ENCODE data around the gene WAS. TPM values are rescaled to one million over a fixed set of nuclear protein-coding genes. Genes with fewer than 3 reads are reported as not detected.

WAS gene
- polyA plus RNA-seq, 2 of the 4 experiments (the other 2 are of a cell fraction) = 0.05 to 0.44 TPM

DNA sequence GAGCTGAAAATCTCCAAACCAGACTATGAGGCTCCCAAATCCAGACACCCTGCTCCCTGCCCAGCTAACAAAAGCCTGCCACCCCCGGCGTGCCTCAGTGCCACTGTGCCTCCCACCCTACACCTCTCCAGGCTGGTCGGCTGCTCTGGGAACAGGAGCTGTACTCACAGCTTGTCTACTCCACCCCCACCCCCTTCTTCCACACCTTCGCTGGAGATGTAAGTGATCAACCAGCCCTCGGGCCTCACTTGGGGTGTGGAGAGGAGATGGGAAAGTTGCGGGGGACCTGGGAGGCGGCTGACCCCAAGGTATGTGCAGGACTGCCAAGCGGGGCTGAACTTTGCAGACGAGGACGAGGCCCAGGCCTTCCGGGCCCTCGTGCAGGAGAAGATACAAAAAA, 1.8 kb downstream of the WAS start:
- DNase-seq (ENCODE audit: low read depth in 1 of 2, low spot score in 1 of 2) (no peak), FAIRE-seq (no peak), ATAC-seq (no peak)
- H3K9me3 ChIP-seq = no peaks in the 10 kb centered on the region
- TF ChIP-seq JUN (IDR thresholded peaks at IDR 0.05) = no peak
- no peak for TF ChIP-seq FOXS1 (CRISPR knock-in tag; IDR thresholded peaks at IDR 0.05)
- no peak for TF ChIP-seq EHF (CRISPR knock-in tag; IDR thresholded peaks at IDR 0.05)
- no peak for TF ChIP-seq E2F6 (IDR thresholded peaks at IDR 0.05; ENCODE audit: borderline replicate concordance, low read depth)
- TF ChIP-seq SREBF2 (IDR thresholded peaks at IDR 0.05) = no peak
- TF ChIP-seq TP53 (CRISPR knock-in tag; IDR thresholded peaks at IDR 0.05) = no peak
- TF ChIP-seq NFE2L2 (conservative IDR thresholded peaks at IDR 0.05; ENCODE audit: low read length) = no peak
- TF ChIP-seq, protein P1, sequence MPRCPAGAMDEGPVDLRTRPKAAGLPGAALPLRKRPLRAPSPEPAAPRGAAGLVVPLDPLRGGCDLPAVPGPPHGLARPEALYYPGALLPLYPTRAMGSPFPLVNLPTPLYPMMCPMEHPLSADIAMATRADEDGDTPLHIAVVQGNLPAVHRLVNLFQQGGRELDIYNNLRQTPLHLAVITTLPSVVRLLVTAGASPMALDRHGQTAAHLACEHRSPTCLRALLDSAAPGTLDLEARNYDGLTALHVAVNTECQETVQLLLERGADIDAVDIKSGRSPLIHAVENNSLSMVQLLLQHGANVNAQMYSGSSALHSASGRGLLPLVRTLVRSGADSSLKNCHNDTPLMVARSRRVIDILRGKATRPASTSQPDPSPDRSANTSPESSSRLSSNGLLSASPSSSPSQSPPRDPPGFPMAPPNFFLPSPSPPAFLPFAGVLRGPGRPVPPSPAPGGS (IDR thresholded peaks at IDR 0.05) = no peak
- no peak overlapping the region for H3K4me2 ChIP-seq
- H3K4me3 ChIP-seq = no peak overlapping the region
- WGBS (ENCODE audit: missing lambda C conversion rate) = 51% methylated on average over 12 of the region's 12 CpGs
- ChIA-PET CTCF (no interaction called here), POLR2A (no interaction called here)
- H3K27ac ChIP-seq = no peak overlapping the region
- H3K4me1 ChIP-seq = no peaks in the 10 kb centered on the region

GRCh38 chrX:48688531-48689150, 5.0 kb downstream of the WAS start:
- no peaks in the 10 kb centered on the region for H3K9me3 ChIP-seq
- FAIRE-seq (no peak), ATAC-seq (0 out of 6 replicates have a peak, but pooled peaks of 1 of the 2 experiments have one; percentile 15), DNase-seq (ENCODE audit: low read depth in 1 of 2, low spot score in 1 of 2) (no peak)
- no peak overlapping the region for H3K4me3 ChIP-seq
- H3K27ac ChIP-seq = no peak overlapping the region
- TF ChIP-seq HDAC2 (IDR thresholded peaks at IDR 0.05) (no peak), PBX3 (IDR thresholded peaks at IDR 0.05) (no peak), RARB (CRISPR knock-in tag; IDR thresholded peaks at IDR 0.05) (no peak), JUNB (IDR thresholded peaks at IDR 0.05) (no peak), CHD2 (IDR thresholded peaks at IDR 0.05; ENCODE audit: low read length, partially characterized antibody) (no peak), NR3C1 (IDR thresholded peaks at IDR 0.05) (no peak), FOSL2 (IDR thresholded peaks at IDR 0.05) (no peak), FOSL2 (CRISPR knock-in tag; IDR thresholded peaks at IDR 0.05) (no peak), HOXB5 (CRISPR knock-in tag; IDR thresholded peaks at IDR 0.05) (no peak)
- TF ChIP-seq, protein P2, sequence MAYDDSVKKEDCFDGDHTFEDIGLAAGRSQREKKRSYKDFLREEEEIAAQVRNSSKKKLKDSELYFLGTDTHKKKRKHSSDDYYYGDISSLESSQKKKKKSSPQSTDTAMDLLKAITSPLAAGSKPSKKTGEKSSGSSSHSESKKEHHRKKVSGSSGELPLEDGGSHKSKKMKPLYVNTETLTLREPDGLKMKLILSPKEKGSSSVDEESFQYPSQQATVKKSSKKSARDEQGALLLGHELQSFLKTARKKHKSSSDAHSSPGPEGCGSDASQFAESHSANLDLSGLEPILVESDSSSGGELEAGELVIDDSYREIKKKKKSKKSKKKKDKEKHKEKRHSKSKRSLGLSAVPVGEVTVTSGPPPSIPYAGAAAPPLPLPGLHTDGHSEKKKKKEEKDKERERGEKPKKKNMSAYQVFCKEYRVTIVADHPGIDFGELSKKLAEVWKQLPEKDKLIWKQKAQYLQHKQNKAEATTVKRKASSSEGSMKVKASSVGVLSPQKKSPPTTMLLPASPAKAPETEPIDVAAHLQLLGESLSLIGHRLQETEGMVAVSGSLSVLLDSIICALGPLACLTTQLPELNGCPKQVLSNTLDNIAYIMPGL (CRISPR knock-in tag; IDR thresholded peaks at IDR 0.05; ENCODE audit: borderline replicate concordance) = no peak
- no peak overlapping the region for H3K4me2 ChIP-seq
- no peaks in the 10 kb centered on the region for H3K4me1 ChIP-seq
- ChIA-PET CTCF (no interaction called here), POLR2A (no interaction called here)
- 73% methylated on average over 4 of the region's 19 CpGs for WGBS (ENCODE audit: missing lambda C conversion rate)

GRCh38 chrX:48689208-48689920, 5.8 kb downstream of the WAS start:
- H3K4me2 ChIP-seq = no peak overlapping the region
- H3K4me1 ChIP-seq = no peaks in the 10 kb centered on the region
- ChIA-PET POLR2A (no interaction called here), CTCF (no interaction called here)
- 49% methylated on average over 10 of the region's 11 CpGs for WGBS (ENCODE audit: missing lambda C conversion rate)
- FAIRE-seq (no peak), DNase-seq (ENCODE audit: low read depth in 1 of 2, low spot score in 1 of 2) (no peak), ATAC-seq (peak; percentile 36 to 58; a peak in 1 of 6 replicates)
- no peak overlapping the region for H3K27ac ChIP-seq
- TF ChIP-seq BHLHE40 (IDR thresholded peaks at IDR 0.05; ENCODE audit: low read depth, low read length) = no peak
- no peak for TF ChIP-seq RAD21 (conservative IDR thresholded peaks at IDR 0.05 in 1 of 2, IDR thresholded peaks at IDR 0.05 in 1 of 2)
- TF ChIP-seq, protein P3, sequence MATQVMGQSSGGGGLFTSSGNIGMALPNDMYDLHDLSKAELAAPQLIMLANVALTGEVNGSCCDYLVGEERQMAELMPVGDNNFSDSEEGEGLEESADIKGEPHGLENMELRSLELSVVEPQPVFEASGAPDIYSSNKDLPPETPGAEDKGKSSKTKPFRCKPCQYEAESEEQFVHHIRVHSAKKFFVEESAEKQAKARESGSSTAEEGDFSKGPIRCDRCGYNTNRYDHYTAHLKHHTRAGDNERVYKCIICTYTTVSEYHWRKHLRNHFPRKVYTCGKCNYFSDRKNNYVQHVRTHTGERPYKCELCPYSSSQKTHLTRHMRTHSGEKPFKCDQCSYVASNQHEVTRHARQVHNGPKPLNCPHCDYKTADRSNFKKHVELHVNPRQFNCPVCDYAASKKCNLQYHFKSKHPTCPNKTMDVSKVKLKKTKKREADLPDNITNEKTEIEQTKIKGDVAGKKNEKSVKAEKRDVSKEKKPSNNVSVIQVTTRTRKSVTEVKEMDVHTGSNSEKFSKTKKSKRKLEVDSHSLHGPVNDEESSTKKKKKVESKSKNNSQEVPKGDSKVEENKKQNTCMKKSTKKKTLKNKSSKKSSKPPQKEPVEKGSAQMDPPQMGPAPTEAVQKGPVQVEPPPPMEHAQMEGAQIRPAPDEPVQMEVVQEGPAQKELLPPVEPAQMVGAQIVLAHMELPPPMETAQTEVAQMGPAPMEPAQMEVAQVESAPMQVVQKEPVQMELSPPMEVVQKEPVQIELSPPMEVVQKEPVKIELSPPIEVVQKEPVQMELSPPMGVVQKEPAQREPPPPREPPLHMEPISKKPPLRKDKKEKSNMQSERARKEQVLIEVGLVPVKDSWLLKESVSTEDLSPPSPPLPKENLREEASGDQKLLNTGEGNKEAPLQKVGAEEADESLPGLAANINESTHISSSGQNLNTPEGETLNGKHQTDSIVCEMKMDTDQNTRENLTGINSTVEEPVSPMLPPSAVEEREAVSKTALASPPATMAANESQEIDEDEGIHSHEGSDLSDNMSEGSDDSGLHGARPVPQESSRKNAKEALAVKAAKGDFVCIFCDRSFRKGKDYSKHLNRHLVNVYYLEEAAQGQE (IDR thresholded peaks at IDR 0.05) = no peak
- no peak for TF ChIP-seq KDM1A (IDR thresholded peaks at IDR 0.05; ENCODE audit: low read depth)
- no peak for TF ChIP-seq ZNF302 (CRISPR knock-in tag; IDR thresholded peaks at IDR 0.05)
- no peak for TF ChIP-seq E2F6 (IDR thresholded peaks at IDR 0.05; ENCODE audit: borderline replicate concordance, low read depth)
- H3K9me3 ChIP-seq = no peaks in the 10 kb centered on the region
- no peak overlapping the region for H3K4me3 ChIP-seq

All from A549 (cell line).